ENCODE results near the gene PYHIN1.
A peak's percentile ranks its signal among the peaks of the same experiment; 100 is the strongest.
"Not testable (repeated sequence)": the region's sequence is repeated elsewhere in the genome, so short reads cannot be mapped to it uniquely, and the experiment has no call there.

PYHIN1 gene

GRCh38 chr1:159005161-159005560, 73.8 kb downstream of the PYHIN1 start:
- H3K36me3 ChIP-seq (ENCODE audit: control insufficient read depth, insufficient read depth, low read length, severe bottlenecking) = no peaks in the 10 kb centered on the region
- H3K9ac ChIP-seq (ENCODE audit: low read length) = peak overlapping the region; percentile 39
- no peaks in the 10 kb centered on the region for H3K9me3 ChIP-seq (ENCODE audit: control insufficient read depth, low read length)
- DNase-seq (ENCODE audit: low read depth) = peak; percentile 35
- peak overlapping the region; percentile 58 for H3K4me3 ChIP-seq (ENCODE audit: low read length)
- peaks cover 71% of the 10 kb centered on the region for H3K4me1 ChIP-seq (ENCODE audit: control insufficient read depth, insufficient read depth, low read length)
- no peaks in the 10 kb centered on the region for H3K27me3 ChIP-seq (replicated peaks; ENCODE audit: control insufficient read depth, insufficient read depth, low read length)

- Histone ChIP-seq H3K4me3 (ENCODE audit: low read length) (peak overlapping the region; percentile 58), H3K27me3 (replicated peaks; ENCODE audit: control insufficient read depth, insufficient read depth, low read length) (no peaks in the 10 kb centered on the region), H3K9me3 (ENCODE audit: control insufficient read depth, low read length) (no peaks in the 10 kb centered on the region), H3K9ac (ENCODE audit: low read length) (peak overlapping the region; percentile 62), H3K36me3 (ENCODE audit: control insufficient read depth, insufficient read depth, low read length, severe bottlenecking) (no peaks in the 10 kb centered on the region), H3K4me1 (ENCODE audit: control insufficient read depth, insufficient read depth, low read length) (peaks cover 71% of the 10 kb centered on the region)
- no peak for DNase-seq (ENCODE audit: low read depth)
Measured at GRCh38 chr1:159005676-159006075, 74.3 kb downstream of the PYHIN1 start.

- H3K9me3 ChIP-seq (ENCODE audit: control insufficient read depth, low read length); DNase-seq (ENCODE audit: low read depth); H3K27me3 ChIP-seq (replicated peaks; ENCODE audit: control insufficient read depth, insufficient read depth, low read length); H3K36me3 ChIP-seq (ENCODE audit: control insufficient read depth, insufficient read depth, low read length, severe bottlenecking): not testable (repeated sequence)
- Histone ChIP-seq H3K9ac (ENCODE audit: low read length) (peak overlapping the region; percentile 62), H3K4me1 (ENCODE audit: control insufficient read depth, insufficient read depth, low read length) (peaks cover 65% of the 10 kb centered on the region), H3K4me3 (ENCODE audit: low read length) (peak overlapping the region; percentile 58)
Measured at GRCh38 chr1:159006210-159006807, 75.0 kb downstream of the PYHIN1 start.

- Histone ChIP-seq H3K9ac (ENCODE audit: low read length) (no peak overlapping the region), H3K27me3 (replicated peaks; ENCODE audit: control insufficient read depth, insufficient read depth, low read length) (no peaks in the 10 kb centered on the region), H3K4me3 (ENCODE audit: low read length) (no peak overlapping the region), H3K4me1 (ENCODE audit: control insufficient read depth, insufficient read depth, low read length) (peaks cover 59% of the 10 kb centered on the region), H3K36me3 (ENCODE audit: control insufficient read depth, insufficient read depth, low read length, severe bottlenecking) (no peaks in the 10 kb centered on the region), H3K9me3 (ENCODE audit: control insufficient read depth, low read length) (no peaks in the 10 kb centered on the region)
- DNase-seq (ENCODE audit: low read depth) = no peak
Measured at GRCh38 chr1:159007726-159008125, 76.4 kb downstream of the PYHIN1 start.

GRCh38 chr1:159008744-159009188, 77.4 kb downstream of the PYHIN1 start:
- no peaks in the 10 kb centered on the region for H3K9me3 ChIP-seq (ENCODE audit: control insufficient read depth, low read length)
- no peaks in the 10 kb centered on the region for H3K27me3 ChIP-seq (replicated peaks; ENCODE audit: control insufficient read depth, insufficient read depth, low read length)
- H3K9ac ChIP-seq (ENCODE audit: low read length) = peak overlapping the region; percentile 99
- DNase-seq (ENCODE audit: low read depth) = no peak
- no peaks in the 10 kb centered on the region for H3K36me3 ChIP-seq (ENCODE audit: control insufficient read depth, insufficient read depth, low read length, severe bottlenecking)
- H3K4me1 ChIP-seq (ENCODE audit: control insufficient read depth, insufficient read depth, low read length) = peaks cover 66% of the 10 kb centered on the region
- H3K4me3 ChIP-seq (ENCODE audit: low read length) = peak overlapping the region; percentile 97

- H3K27me3 ChIP-seq (replicated peaks; ENCODE audit: control insufficient read depth, insufficient read depth, low read length) = no peaks in the 10 kb centered on the region
- peaks cover 68% of the 10 kb centered on the region for H3K4me1 ChIP-seq (ENCODE audit: control insufficient read depth, insufficient read depth, low read length)
- DNase-seq (ENCODE audit: low read depth) = no peak
- H3K4me3 ChIP-seq (ENCODE audit: low read length) = peak overlapping the region; percentile 97
- no peaks in the 10 kb centered on the region for H3K36me3 ChIP-seq (ENCODE audit: control insufficient read depth, insufficient read depth, low read length, severe bottlenecking)
- peak overlapping the region; percentile 99 for H3K9ac ChIP-seq (ENCODE audit: low read length)
- no peaks in the 10 kb centered on the region for H3K9me3 ChIP-seq (ENCODE audit: control insufficient read depth, low read length)
Measured at GRCh38 chr1:159009287-159009686, 77.9 kb downstream of the PYHIN1 start.

- peaks cover 5% of the 10 kb centered on the region for H3K36me3 ChIP-seq (ENCODE audit: control insufficient read depth, insufficient read depth, low read length, severe bottlenecking)
- no peaks in the 10 kb centered on the region for H3K9me3 ChIP-seq (ENCODE audit: control insufficient read depth, low read length)
- H3K9ac ChIP-seq (ENCODE audit: low read length) = peak within 1 kb of the TSS; percentile 99
- peak; percentile 95 for DNase-seq (ENCODE audit: low read depth)
- H3K4me3 ChIP-seq (ENCODE audit: low read length) = peak within 1 kb of the TSS; percentile 97
- no peaks in the 10 kb centered on the region for H3K27me3 ChIP-seq (replicated peaks; ENCODE audit: control insufficient read depth, insufficient read depth, low read length)
- H3K4me1 ChIP-seq (ENCODE audit: control insufficient read depth, insufficient read depth, low read length) = peaks cover 68% of the 10 kb centered on the region
Measured at GRCh38 chr1:159009704-159010361, 78.5 kb downstream of the PYHIN1 start, which contains the start of gene IFI16. Gene IFI16 (plus strand): TSS chr1:159009907. CDS start chr1:159014681, 4,774 bp downstream.

- Histone ChIP-seq H3K9ac (ENCODE audit: low read length) (peak overlapping the region; percentile 99), H3K36me3 (ENCODE audit: control insufficient read depth, insufficient read depth, low read length, severe bottlenecking) (peaks cover 7% of the 10 kb centered on the region), H3K27me3 (replicated peaks; ENCODE audit: control insufficient read depth, insufficient read depth, low read length) (no peaks in the 10 kb centered on the region), H3K4me1 (ENCODE audit: control insufficient read depth, insufficient read depth, low read length) (peaks cover 68% of the 10 kb centered on the region), H3K4me3 (ENCODE audit: low read length) (peak overlapping the region; percentile 97), H3K9me3 (ENCODE audit: control insufficient read depth, low read length) (no peaks in the 10 kb centered on the region)
- peak; percentile 44 for DNase-seq (ENCODE audit: low read depth)
Measured at GRCh38 chr1:159010391-159010790, 79.0 kb downstream of the PYHIN1 start.

GRCh38 chr1:159011001-159011400, 79.6 kb downstream of the PYHIN1 start:
- Histone ChIP-seq H3K4me1 (ENCODE audit: control insufficient read depth, insufficient read depth, low read length) (peaks cover 68% of the 10 kb centered on the region), H3K36me3 (ENCODE audit: control insufficient read depth, insufficient read depth, low read length, severe bottlenecking) (peaks cover 11% of the 10 kb centered on the region), H3K4me3 (ENCODE audit: low read length) (peak overlapping the region; percentile 97), H3K9ac (ENCODE audit: low read length) (peak overlapping the region; percentile 99)
- DNase-seq (ENCODE audit: low read depth); H3K9me3 ChIP-seq (ENCODE audit: control insufficient read depth, low read length); H3K27me3 ChIP-seq (replicated peaks; ENCODE audit: control insufficient read depth, insufficient read depth, low read length): not testable (repeated sequence)

GRCh38 chr1:159011751-159012150, 80.4 kb downstream of the PYHIN1 start:
- Histone ChIP-seq H3K9ac (ENCODE audit: low read length) (peak overlapping the region; percentile 99), H3K4me3 (ENCODE audit: low read length) (peak overlapping the region; percentile 97), H3K36me3 (ENCODE audit: control insufficient read depth, insufficient read depth, low read length, severe bottlenecking) (peaks cover 19% of the 10 kb centered on the region), H3K27me3 (replicated peaks; ENCODE audit: control insufficient read depth, insufficient read depth, low read length) (no peaks in the 10 kb centered on the region), H3K4me1 (ENCODE audit: control insufficient read depth, insufficient read depth, low read length) (peaks cover 68% of the 10 kb centered on the region), H3K9me3 (ENCODE audit: control insufficient read depth, low read length) (no peaks in the 10 kb centered on the region)
- no peak for DNase-seq (ENCODE audit: low read depth)

- H3K27me3 ChIP-seq (replicated peaks; ENCODE audit: control insufficient read depth, insufficient read depth, low read length) = no peaks in the 10 kb centered on the region
- no peaks in the 10 kb centered on the region for H3K9me3 ChIP-seq (ENCODE audit: control insufficient read depth, low read length)
- peak; percentile 9 for DNase-seq (ENCODE audit: low read depth)
- peak overlapping the region; percentile 99 for H3K9ac ChIP-seq (ENCODE audit: low read length)
- H3K36me3 ChIP-seq (ENCODE audit: control insufficient read depth, insufficient read depth, low read length, severe bottlenecking) = peaks cover 25% of the 10 kb centered on the region
- H3K4me3 ChIP-seq (ENCODE audit: low read length) = peak overlapping the region; percentile 97
- peaks cover 71% of the 10 kb centered on the region for H3K4me1 ChIP-seq (ENCODE audit: control insufficient read depth, insufficient read depth, low read length)
Measured at GRCh38 chr1:159012495-159012894, 81.1 kb downstream of the PYHIN1 start.

All from adipocyte (in vitro differentiated cells).